Measurements from ENCODE around the gene HMGN4. TPM values are rescaled to one million over a fixed set of nuclear protein-coding genes. Genes with fewer than 3 reads are reported as not detected.

HMGN4 gene
- total and polyA plus RNA-seq, 9 of the 15 experiments (the other 6 are each of a cell fraction or from before 2014, with no cell fraction given), result 35.4 to 134 (median 94.1) TPM

GRCh38 chr6:26532699-26533531 lies 5.3 kb upstream of the HMGN4 start (continued):
- TF ChIP-seq, protein P1, sequence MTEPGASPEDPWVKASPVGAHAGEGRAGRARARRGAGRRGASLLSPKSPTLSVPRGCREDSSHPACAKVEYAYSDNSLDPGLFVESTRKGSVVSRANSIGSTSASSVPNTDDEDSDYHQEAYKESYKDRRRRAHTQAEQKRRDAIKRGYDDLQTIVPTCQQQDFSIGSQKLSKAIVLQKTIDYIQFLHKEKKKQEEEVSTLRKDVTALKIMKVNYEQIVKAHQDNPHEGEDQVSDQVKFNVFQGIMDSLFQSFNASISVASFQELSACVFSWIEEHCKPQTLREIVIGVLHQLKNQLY (CRISPR knock-in tag; conservative IDR thresholded peaks at IDR 0.05), result no peak
- TF ChIP-seq HNRNPUL1 (IDR thresholded peaks at IDR 0.05; ENCODE audit: low read length) (no peak), KLF6 (CRISPR knock-in tag; IDR thresholded peaks at IDR 0.05; ENCODE audit: borderline replicate concordance) (no peak), NELFE (IDR thresholded peaks at IDR 0.05; ENCODE audit: insufficient read depth, insufficient read length) (no peak), MYBL2 (IDR thresholded peaks at IDR 0.05; ENCODE audit: low read depth) (no peak; the same call in 1 of the 2 replicates), MYBL2 (CRISPR knock-in tag; IDR thresholded peaks at IDR 0.05; ENCODE audit: borderline replicate concordance) (no peak), PREB (CRISPR knock-in tag; IDR thresholded peaks at IDR 0.05) (0 out of 2 replicates have a peak, but pooled peaks have one; percentile 31), CGGBP1 (CRISPR knock-in tag; IDR thresholded peaks at IDR 0.05) (peak; percentile 21; the same call in 1 of the 2 replicates), ATF7 (IDR thresholded peaks at IDR 0.05) (peak; percentile 70), EP400 (IDR thresholded peaks at IDR 0.05) (peak; percentile 58; the same call in 1 of the 2 replicates), ZNF134 (CRISPR knock-in tag; conservative IDR thresholded peaks at IDR 0.05) (0 out of 2 replicates have a peak, but pooled peaks have one; percentile 25), HDAC2 (IDR thresholded peaks at IDR 0.05) (peak; percentile 62; the same call in 1 of the 2 replicates), FIP1L1 (IDR thresholded peaks at IDR 0.05; ENCODE audit: low read depth, low read length, poor library complexity, severe bottlenecking) (no peak), KAT8 (IDR thresholded peaks at IDR 0.05; ENCODE audit: low read depth) (no peak), POLR3A (IDR thresholded peaks at IDR 0.05; ENCODE audit: borderline replicate concordance, extremely low read depth, insufficient read depth, insufficient read length) (peak; percentile 99), RBM25 (IDR thresholded peaks at IDR 0.05; ENCODE audit: low read depth, low read length, severe bottlenecking) (peak; percentile 4), TCFL5 (CRISPR knock-in tag; conservative IDR thresholded peaks at IDR 0.05) (0 out of 2 replicates have a peak, but pooled peaks have one; percentile 17), ZNF239 (CRISPR knock-in tag; IDR thresholded peaks at IDR 0.05) (peak; percentile 60), FOXK2 (conservative IDR thresholded peaks at IDR 0.05 in 1 of 2, IDR thresholded peaks at IDR 0.05 in 1 of 2; ENCODE audit: low read depth in 2 of 2) (peak; percentile 96 to 97), SMARCE1 (IDR thresholded peaks at IDR 0.05) (no peak; the same call in 1 of the 2 replicates), ESRRA (IDR thresholded peaks at IDR 0.05; ENCODE audit: borderline replicate concordance, low read depth) (peak; percentile 83), NFXL1 (CRISPR knock-in tag; IDR thresholded peaks at IDR 0.05) (no peak)
- TF ChIP-seq, protein P2, sequence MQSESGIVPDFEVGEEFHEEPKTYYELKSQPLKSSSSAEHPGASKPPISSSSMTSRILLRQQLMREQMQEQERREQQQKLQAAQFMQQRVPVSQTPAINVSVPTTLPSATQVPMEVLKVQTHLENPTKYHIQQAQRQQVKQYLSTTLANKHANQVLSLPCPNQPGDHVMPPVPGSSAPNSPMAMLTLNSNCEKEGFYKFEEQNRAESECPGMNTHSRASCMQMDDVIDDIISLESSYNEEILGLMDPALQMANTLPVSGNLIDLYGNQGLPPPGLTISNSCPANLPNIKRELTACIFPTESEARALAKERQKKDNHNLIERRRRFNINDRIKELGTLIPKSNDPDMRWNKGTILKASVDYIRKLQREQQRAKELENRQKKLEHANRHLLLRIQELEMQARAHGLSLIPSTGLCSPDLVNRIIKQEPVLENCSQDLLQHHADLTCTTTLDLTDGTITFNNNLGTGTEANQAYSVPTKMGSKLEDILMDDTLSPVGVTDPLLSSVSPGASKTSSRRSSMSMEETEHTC (IDR thresholded peaks at IDR 0.05), result 0 out of 2 replicates have a peak, but pooled peaks have one; percentile 28
- TF ChIP-seq, protein P3, sequence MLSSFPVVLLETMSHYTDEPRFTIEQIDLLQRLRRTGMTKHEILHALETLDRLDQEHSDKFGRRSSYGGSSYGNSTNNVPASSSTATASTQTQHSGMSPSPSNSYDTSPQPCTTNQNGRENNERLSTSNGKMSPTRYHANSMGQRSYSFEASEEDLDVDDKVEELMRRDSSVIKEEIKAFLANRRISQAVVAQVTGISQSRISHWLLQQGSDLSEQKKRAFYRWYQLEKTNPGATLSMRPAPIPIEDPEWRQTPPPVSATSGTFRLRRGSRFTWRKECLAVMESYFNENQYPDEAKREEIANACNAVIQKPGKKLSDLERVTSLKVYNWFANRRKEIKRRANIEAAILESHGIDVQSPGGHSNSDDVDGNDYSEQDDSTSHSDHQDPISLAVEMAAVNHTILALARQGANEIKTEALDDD (IDR thresholded peaks at IDR 0.05), result peak; percentile 98

Measured in K562 (cell line).